HepG2 (cell line): Measurements from ENCODE around the gene PPP6R2. TPM values are rescaled to one million over a fixed set of nuclear protein-coding genes. Genes with fewer than 3 reads are reported as not detected.

Source experiments
- ATF5 ChIP-seq: sonication (generic); formaldehyde crosslinking; IDR thresholded peaks from 2 replicates; pipeline ENCODE4 v1.4.0; 2020; ENCODE audit warnings: mild to moderate bottlenecking, low read depth, missing genetic modification reagents
- FOSL2 ChIP-seq: sonication (generic); formaldehyde crosslinking; IDR thresholded peaks from 2 replicates; pipeline ENCODE4 v1.4.0; 2020; ENCODE audit warnings: missing genetic modification reagents
- FOXK1 ChIP-seq: sonication (generic); formaldehyde crosslinking; IDR thresholded peaks from 2 replicates; pipeline ENCODE4 v1.4.0; 2020; ENCODE audit warnings: low read depth, missing genetic modification reagents, borderline replicate concordance
- FOXP4 ChIP-seq: sonication (generic); formaldehyde crosslinking; IDR thresholded peaks from 2 replicates; pipeline ENCODE4 v1.4.0; 2020; ENCODE audit warnings: missing genetic modification reagents
- HNRNPH1 ChIP-seq: fragments of 200-400 bp; formaldehyde crosslinking; optimal IDR thresholded peaks from 2 replicates; pipeline ENCODE3; 2017; ENCODE audit warnings: mild to moderate bottlenecking, low read depth, low read length
- IRF9 ChIP-seq: sonication (generic); formaldehyde crosslinking; IDR thresholded peaks from 2 replicates; pipeline ENCODE4 v1.8.0; 2022; ENCODE audit warnings: missing genetic modification reagents, mild to moderate bottlenecking, borderline replicate concordance
- KDM2A ChIP-seq: sonication (generic); formaldehyde crosslinking; IDR thresholded peaks from 2 replicates; pipeline ENCODE4 v1.4.0; 2020; ENCODE audit warnings: low read depth, missing genetic modification reagents, borderline replicate concordance
- MED8 ChIP-seq: sonication (generic); formaldehyde crosslinking; IDR thresholded peaks from 2 replicates; pipeline ENCODE4 v1.8.1; 2023; ENCODE audit warnings: mild to moderate bottlenecking, missing genetic modification reagents; ENCODE audit not compliant: insufficient replicate concordance
- MTA1 ChIP-seq: sonication (generic); formaldehyde crosslinking; IDR thresholded peaks from 2 replicates; pipeline ENCODE4 v1.4.0; 2020; ENCODE audit warnings: missing genetic modification reagents, mild to moderate bottlenecking, borderline replicate concordance
- MXD1 ChIP-seq: sonication (generic); formaldehyde crosslinking; IDR thresholded peaks from 2 replicates; pipeline ENCODE4 v1.4.0; 2020; ENCODE audit warnings: mild to moderate bottlenecking, missing genetic modification reagents
- NR2F6 ChIP-seq, 2 experiments: IDR thresholded peaks; 2 replicates each; pipeline ENCODE4 v1.6.1; 2016; ENCODE audit warnings: antibody characterized with exemption in 1 of 2, mild to moderate bottlenecking in 1 of 2
- RXRA ChIP-seq: sonication (generic); formaldehyde crosslinking; IDR thresholded peaks from 2 replicates; pipeline ENCODE4 v1.5.1; 2020; ENCODE audit warnings: missing genetic modification reagents
- SAP130 ChIP-seq: IDR thresholded peaks from 2 replicates; pipeline ENCODE4 v1.6.1; 2016; ENCODE audit warnings: low read depth
- SOX6 ChIP-seq, 2 experiments: fragments of 450-650 bp in 1 of 2; sonication (generic) in 1 of 2; formaldehyde crosslinking in 1 of 2; IDR thresholded peaks; 2 replicates each; pipeline versions ENCODE4 v1.4.0 to v1.6.1; 2017 to 2020; ENCODE audit warnings: antibody characterized with exemption in 1 of 2, mild to moderate bottlenecking in 1 of 2, missing genetic modification reagents in 1 of 2
- TBX2 ChIP-seq: sonication (generic); formaldehyde crosslinking; IDR thresholded peaks from 2 replicates; pipeline ENCODE4 v1.5.0; 2020; ENCODE audit warnings: missing genetic modification reagents, mild to moderate bottlenecking, borderline replicate concordance
- THAP8 ChIP-seq: sonication (generic); formaldehyde crosslinking; IDR thresholded peaks from 2 replicates; pipeline ENCODE4 v1.5.1; 2020; ENCODE audit warnings: missing genetic modification reagents, mild to moderate bottlenecking, borderline replicate concordance
- TRIM24 ChIP-seq: sonication (generic); formaldehyde crosslinking; IDR thresholded peaks from 2 replicates; pipeline ENCODE4 v1.8.0; 2022; ENCODE audit warnings: mild to moderate bottlenecking, missing genetic modification reagents
- XRCC5 ChIP-seq: fragments of 200-400 bp; formaldehyde crosslinking; optimal IDR thresholded peaks from 2 replicates; pipeline ENCODE3; 2017; ENCODE audit warnings: mild to moderate bottlenecking, low read length
- ZBTB7A ChIP-seq: sonication (generic); formaldehyde crosslinking; IDR thresholded peaks from 2 replicates; pipeline ENCODE4 v1.8.0; 2022; ENCODE audit warnings: mild to moderate bottlenecking, missing genetic modification reagents
- ZNF292 ChIP-seq: sonication (generic); formaldehyde crosslinking; IDR thresholded peaks from 2 replicates; pipeline ENCODE4 v1.8.1; 2022; ENCODE audit warnings: mild to moderate bottlenecking, low read depth, missing genetic modification reagents, borderline replicate concordance
- ZNF605 ChIP-seq: sonication (generic); formaldehyde crosslinking; IDR thresholded peaks from 2 replicates; pipeline ENCODE4 v1.8.0; 2022; ENCODE audit warnings: mild to moderate bottlenecking, missing genetic modification reagents
- ZNF788 ChIP-seq: sonication (generic); formaldehyde crosslinking; IDR thresholded peaks from 2 replicates; pipeline ENCODE4 v1.5.0; 2020; ENCODE audit warnings: mild to moderate bottlenecking, missing genetic modification reagents, borderline replicate concordance
- ZSCAN25 ChIP-seq: sonication (generic); formaldehyde crosslinking; IDR thresholded peaks from 2 replicates; pipeline ENCODE4 v1.8.0; 2022; ENCODE audit warnings: mild to moderate bottlenecking, missing genetic modification reagents
- polyA plus RNA-seq, 8 experiments: library from polyadenylated mRNA; depleted of rRNA in 3 of 8; stranded (reverse) in 7 of 8; unstranded in 1 of 8; fragments of >200 nt; fragmentation: Illumina TruSeq in 4 of 8; extraction: Trizol in 4 of 8; gene quantifications; 2 replicates each; pipeline versions ENCODE4 v1.2.1 to v1.2.3, GENCODE V29; 2011 to 2016; ENCODE audit warnings: low read depth in 4 of 8, missing spikeins in 1 of 8, mixed read lengths in 1 of 8; ENCODE audit not compliant: insufficient read depth in 1 of 8
- total RNA-seq, 5 experiments: library from RNA; depleted of rRNA; stranded (reverse); fragments of >200 nt; fragmentation: Illumina TruSeq; extraction: Trizol; gene quantifications; 2 replicates each; pipeline ENCODE4 v1.2.3, GENCODE V29; 2016; ENCODE audit warnings: low read depth in 1 of 5

PPP6R2 gene
- total and polyA plus RNA-seq, 2 of the 13 experiments (the other 11 are each of a cell fraction or from before 2014, with no cell fraction given): 55.0 to 102 TPM

GRCh38 chr22:50314455-50315288, 28.5 kb upstream of the PPP6R2 start (continued):
- TF ChIP-seq MXD1 (CRISPR knock-in tag) (peak; percentile 76), KDM2A (CRISPR knock-in tag) (0 out of 2 replicates have a peak, but pooled peaks have one; percentile 21), ATF5 (CRISPR knock-in tag) (no peak), FOXP4 (CRISPR knock-in tag) (peak; percentile 34; the same call in 1 of the 2 replicates), FOXK1 (CRISPR knock-in tag) (no peak), SAP130 (CRISPR knock-in tag) (peak; percentile 39; the same call in 1 of the 2 replicates), XRCC5 (no peak), NR2F6 (IDR thresholded peaks at IDR 0.05) (no peak; the same call in 1 of the 2 replicates), NR2F6 (CRISPR knock-in tag; IDR thresholded peaks at IDR 0.05) (peak; percentile 88), MTA1 (CRISPR knock-in tag) (peak; percentile 70; the same call in 1 of the 2 replicates), SOX6 (IDR thresholded peaks at IDR 0.05) (no peak), SOX6 (CRISPR knock-in tag; IDR thresholded peaks at IDR 0.05) (peak; percentile 30; the same call in 1 of the 2 replicates), ZBTB7A (CRISPR knock-in tag) (peak; percentile 58; the same call in 1 of the 2 replicates), ZSCAN25 (no peak), RXRA (CRISPR knock-in tag) (peak; percentile 32), THAP8 (CRISPR knock-in tag) (no peak), FOSL2 (CRISPR knock-in tag) (peak; percentile 59), HNRNPH1 (no peak), ZNF605 (CRISPR knock-in tag) (no peak), ZNF788 (CRISPR knock-in tag) (peak; percentile 41; the same call in 1 of the 2 replicates), MED8 (CRISPR knock-in tag) (peak; percentile 18), TRIM24 (CRISPR knock-in tag) (no peak), IRF9 (CRISPR knock-in tag) (peak; percentile 66; the same call in 1 of the 2 replicates), ZNF292 (CRISPR knock-in tag) (0 out of 2 replicates have a peak, but pooled peaks have one; percentile 24), TBX2 (CRISPR knock-in tag) (peak; percentile 46; the same call in 1 of the 2 replicates)
